Measurements from ENCODE around the gene HSPB8.

DNA sequence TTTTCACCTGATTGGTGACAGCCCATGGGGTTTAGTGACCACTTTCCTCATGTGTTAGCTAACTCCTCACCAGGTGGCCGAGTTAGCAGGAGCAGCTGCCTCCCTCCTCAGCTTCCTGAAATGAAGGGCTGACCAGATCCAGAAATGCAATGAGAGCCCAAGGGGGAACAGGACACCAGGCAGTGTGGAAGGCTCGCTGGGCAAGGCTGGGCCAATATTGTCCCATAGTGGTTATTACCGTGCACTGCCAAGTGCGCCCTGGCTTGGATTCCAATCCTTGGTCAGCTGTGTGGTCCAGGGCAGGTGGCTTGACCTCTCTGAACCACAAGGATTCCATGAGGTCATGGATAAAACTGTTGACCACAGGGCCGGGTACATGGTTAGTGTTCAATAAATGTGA is 3.6 kb upstream of the HSPB8 start:
- TF ChIP-seq CTCF (IDR thresholded peaks at IDR 0.05; ENCODE audit: control extremely low read depth in 1 of 3, insufficient read depth in 1 of 3, low read depth in 1 of 3, low read length in 3 of 3), result no peak
- TF ChIP-seq NRF1 (IDR thresholded peaks at IDR 0.05; ENCODE audit: low read depth, low read length), result no peak
- TF ChIP-seq CBX8 (IDR thresholded peaks at IDR 0.05; ENCODE audit: borderline replicate concordance, low read depth, low read length), result no peak
- TF ChIP-seq EZH2 (IDR thresholded peaks at IDR 0.05; ENCODE audit: low read depth, low read length, severe bottlenecking), result no peak
- no peak for TF ChIP-seq RAD21 (IDR thresholded peaks at IDR 0.05 in 1 of 2, conservative IDR thresholded peaks at IDR 0.05 in 1 of 2; ENCODE audit: low read depth in 2 of 2, low read length in 2 of 2)
- no peak for TF ChIP-seq TCF12 (IDR thresholded peaks at IDR 0.05; ENCODE audit: low read depth, low read length)
- TF ChIP-seq EP300 (IDR thresholded peaks at IDR 0.05; ENCODE audit: borderline replicate concordance in 1 of 2, low read depth in 2 of 2, low read length in 2 of 2), result no peak

Measured in H1 (cell line).